Cardiac fibroblast (primary cell): Measurements from ENCODE around the gene CCSAP.

Experiments used
- DNase-seq, 2 donors: peaks; one replicate each; pipeline versions ENCODE4 v3.0.0 to v3.0.0-alpha.2; 2010; ENCODE audit warnings: low read depth in 2 of 2
- H3K4me3 ChIP-seq, 2 donors: replicated peaks in 1 of 2; 1 replicate in 1 of 2; 2 replicates in 1 of 2; pipeline ENCODE4 v1.5.1; 2011; ENCODE audit warnings: low read depth in 2 of 2, low read length in 2 of 2, mild to moderate bottlenecking in 2 of 2, moderate library complexity in 1 of 2
- CTCF ChIP-seq: IDR thresholded peaks from one replicate; pipeline ENCODE4 v1.5.1; 2011; ENCODE audit warnings: low read depth, mild to moderate bottlenecking, low read length, inconsistent platforms

CCSAP gene

GRCh38 chr1:229376521-229376920 lies 33.7 kb upstream of the CCSAP start:
- DNase-seq, result no peak
- TF ChIP-seq CTCF, result no peak
- H3K4me3 ChIP-seq, result no peak overlapping the region

GRCh38 chr1:229374485-229374884 lies 31.6 kb upstream of the CCSAP start:
- no peak for TF ChIP-seq CTCF
- DNase-seq, result no peak
- no peak overlapping the region for H3K4me3 ChIP-seq

- DNase-seq, result no peak
- no peak for TF ChIP-seq CTCF
- H3K4me3 ChIP-seq, result no peak overlapping the region
These were observed 30.5 kb upstream of the CCSAP start for GRCh38 chr1:229373395-229373794.

- no peak overlapping the region for H3K4me3 ChIP-seq
- TF ChIP-seq CTCF, result no peak
- DNase-seq, result no peak
These were observed 29.4 kb upstream of the CCSAP start for GRCh38 chr1:229372251-229372650.

GRCh38 chr1:229371624-229372023 lies 28.8 kb upstream of the CCSAP start:
- no peak for DNase-seq
- no peak for TF ChIP-seq CTCF
- no peak overlapping the region for H3K4me3 ChIP-seq

GRCh38 chr1:229370601-229371021 lies 27.8 kb upstream of the CCSAP start:
- H3K4me3 ChIP-seq, result no peak overlapping the region
- TF ChIP-seq CTCF, result no peak
- no peak for DNase-seq

GRCh38 chr1:229368347-229368746 lies 25.5 kb upstream of the CCSAP start:
- no peak for TF ChIP-seq CTCF
- no peak for DNase-seq
- H3K4me3 ChIP-seq, result no peak overlapping the region
